Gastrocnemius medialis (tissue), 4 donors: Measurements from ENCODE around the gene MIPOL1. TPM values are rescaled to one million over a fixed set of nuclear protein-coding genes. Genes with fewer than 3 reads are reported as not detected.

Experiments used
- ATAC-seq, 2 donors: fragments of 150-250 bp; one replicate each; pipeline ENCODE4 v1.9.1; 2016
- DNase-seq, 2 donors: peaks; one replicate each; pipeline ENCODE4 v3.0.0-alpha.2; 2019
- H3K27ac ChIP-seq, 4 donors: fragments of 200-600 bp; sonication (generic); 1 replicate in 1 of 4; 2 replicates in 3 of 4; pipeline ENCODE4 v1.5.1; 2016 to 2018; ENCODE audit warnings: mild to moderate bottlenecking in 2 of 4, moderate library complexity in 1 of 4
- H3K27me3 ChIP-seq, 3 donors: fragments of 200-600 bp; sonication (generic) in 2 of 3; 1 replicate in 1 of 3; 2 replicates in 2 of 3; pipeline versions ENCODE4 v1.5.1 to v1.6.0; 2016 to 2019; ENCODE audit warnings: mild to moderate bottlenecking in 1 of 3, moderate library complexity in 1 of 3
- H3K36me3 ChIP-seq, 2 donors: fragments of 200-600 bp; sonication (generic) in 1 of 2; one replicate each; pipeline ENCODE4 v1.5.1; 2017 to 2018
- H3K4me1 ChIP-seq, 2 donors: fragments of 200-600 bp; sonication (generic) in 1 of 2; one replicate each; pipeline ENCODE4 v1.5.1; 2016 to 2017; ENCODE audit warnings: mild to moderate bottlenecking in 2 of 2
- H3K4me3 ChIP-seq, 4 donors: fragments of 200-600 bp; sonication (generic) in 3 of 4; 1 replicate in 1 of 4; 2 replicates in 3 of 4; pipeline ENCODE4 v1.5.1; 2016 to 2019; ENCODE audit warnings: mild to moderate bottlenecking in 2 of 4
- H3K9me3 ChIP-seq, 3 donors: fragments of 200-600 bp; sonication (generic) in 2 of 3; 1 replicate in 1 of 3; 2 replicates in 2 of 3; pipeline ENCODE4 v1.5.1; 2016 to 2019
- CTCF ChIP-seq, 5 experiments: fragments of 450-650 bp in 3 of 5; fragments of 200-600 bp in 2 of 5; sonication (generic) in 2 of 5; IDR thresholded peaks in 4 of 5; conservative IDR thresholded peaks in 1 of 5; 1 replicate in 4 of 5; 2 replicates in 1 of 5; pipeline ENCODE4 v1.5.1; 2016 to 2019; ENCODE audit warnings: antibody characterized with exemption in 5 of 5, mild to moderate bottlenecking in 3 of 5, moderate library complexity in 3 of 5
- POLR2A ChIP-seq, 2 donors: fragments of 450-650 bp; IDR thresholded peaks; one replicate each; pipeline ENCODE4 v1.6.1; 2017; ENCODE audit warnings: antibody characterized with exemption in 2 of 2, mild to moderate bottlenecking in 2 of 2, moderate library complexity in 2 of 2
- in situ Hi-C, 4 donors: fragments of 200-750 bp; cut with MboI; loops; one replicate each; pipeline versions ENCODE4 v1.15.0 to v1.8.0; 2017; ENCODE audit warnings: low sequenced_read_pairs in 4 of 4
- intact Hi-C: fragments of 100-400 bp; cut with DNase I; formaldehyde crosslinking; loops from one replicate; pipeline ENCODE4 v1.15.1; 2023; ENCODE audit warnings: low total_unique reads
- total RNA-seq, 4 donors: library from RNA; depleted of rRNA; stranded (reverse); fragments of >200 nt; gene quantifications; one replicate each; pipeline versions ENCODE4 v1.1.0 to v1.2.3, GENCODE V29; 2016

MIPOL1 gene
- total RNA-seq, 4 donors from 2014 or later = 3.1 to 13.7 (median 4.1) TPM

GRCh38 chr14:37170237-37170636 lies 27.5 kb upstream of the MIPOL1 start:
- Histone ChIP-seq H3K36me3 (no peaks in the 10 kb centered on the region), H3K9me3 (no peaks in the 10 kb centered on the region), H3K4me3 (no peak overlapping the region), H3K4me1 (peaks cover 15 to 23% of the 10 kb centered on the region in 2 donors), H3K27ac (no peak overlapping the region), H3K27me3 (no peaks in the 10 kb centered on the region)
- DNase-seq (no peak), ATAC-seq (no peak)
- no peak for TF ChIP-seq CTCF (IDR thresholded peaks at IDR 0.05 in 4 of 5, conservative IDR thresholded peaks at IDR 0.05 in 1 of 5)
- no peak for TF ChIP-seq POLR2A (IDR thresholded peaks at IDR 0.05)
- in situ Hi-C loops (no loop called here), intact Hi-C loops (no loop called here)

GRCh38 chr14:37170993-37171392 lies 26.7 kb upstream of the MIPOL1 start:
- Histone ChIP-seq H3K4me3 (no peak overlapping the region), H3K27ac (no peak overlapping the region), H3K9me3 (no peaks in the 10 kb centered on the region), H3K36me3 (no peaks in the 10 kb centered on the region), H3K4me1 (peaks cover 15 to 31% of the 10 kb centered on the region in 2 donors), H3K27me3 (no peaks in the 10 kb centered on the region)
- intact Hi-C loops = no loop called here
- TF ChIP-seq POLR2A (IDR thresholded peaks at IDR 0.05) = no peak
- TF ChIP-seq CTCF (IDR thresholded peaks at IDR 0.05 in 4 of 5, conservative IDR thresholded peaks at IDR 0.05 in 1 of 5) = no peak
- in situ Hi-C loops = no loop called here
- ATAC-seq (no peak), DNase-seq (no peak)

- intact Hi-C loops (loop anchor here (1.0 to 2.0 kb wide), 2 partner anchors 26 to 61 kb away; partner anchors contain the start of gene MIPOL1), in situ Hi-C loops (no loop called here)
- no peak for TF ChIP-seq CTCF (IDR thresholded peaks at IDR 0.05 in 4 of 5, conservative IDR thresholded peaks at IDR 0.05 in 1 of 5)
- no peak for TF ChIP-seq POLR2A (IDR thresholded peaks at IDR 0.05)
- Histone ChIP-seq H3K9me3 (no peaks in the 10 kb centered on the region), H3K27ac (peak overlapping the region; percentile 74 to 94 (median 86)), H3K4me1 (peaks cover 15 to 31% of the 10 kb centered on the region in 2 donors), H3K36me3 (no peaks in the 10 kb centered on the region), H3K4me3 (peak overlapping the region; percentile 80 to 95 (median 86)), H3K27me3 (no peaks in the 10 kb centered on the region)
- peak; percentile 9 to 21 for ATAC-seq
- DNase-seq = no peak
Measured at GRCh38 chr14:37171678-37172023, 26.1 kb upstream of the MIPOL1 start.

- H3K27ac ChIP-seq = peak within 1 kb of the TSS; percentile 74 to 94 (median 86)
- H3K4me3 ChIP-seq = peak within 1 kb of the TSS; percentile 80 to 95 (median 86)
- peaks cover 15 to 31% of the 10 kb centered on the region in 2 donors for H3K4me1 ChIP-seq
- in situ Hi-C loops (no loop called here), intact Hi-C loops (loop anchor here (1.0 to 2.0 kb wide), 2 partner anchors 25 to 61 kb away; partner anchors contain the start of gene MIPOL1)
- H3K27me3 ChIP-seq = no peaks in the 10 kb centered on the region
- no peaks in the 10 kb centered on the region for H3K9me3 ChIP-seq
- ATAC-seq (peak; percentile 93 to 95), DNase-seq (peak; percentile 34 to 67)
- no peaks in the 10 kb centered on the region for H3K36me3 ChIP-seq
- TF ChIP-seq CTCF (IDR thresholded peaks at IDR 0.05 in 4 of 5, conservative IDR thresholded peaks at IDR 0.05 in 1 of 5) (peak in 1 of 5 experiments; percentile 32), POLR2A (IDR thresholded peaks at IDR 0.05) (peak in 1 of 2 donors; percentile 42)
Measured at GRCh38 chr14:37172024-37172869, 25.5 kb upstream of the MIPOL1 start, which contains the start of gene SLC25A21. TSS of gene SLC25A21 (minus strand) at chr14:37172606.
